GM18520 (cell line): ENCODE measurements around the gene ZNF629.
"Not testable (repeated sequence)": the region's sequence is repeated elsewhere in the genome, so short reads cannot be mapped to it uniquely, and the experiment has no call there.

Experiments
- ATAC-seq: cut with Tn5 transposase; IDR thresholded peaks from one replicate; pipeline ENCODE4 v1.9.1; 2021; ENCODE audit not compliant: unreplicated experiment

ZNF629 gene

DNA sequence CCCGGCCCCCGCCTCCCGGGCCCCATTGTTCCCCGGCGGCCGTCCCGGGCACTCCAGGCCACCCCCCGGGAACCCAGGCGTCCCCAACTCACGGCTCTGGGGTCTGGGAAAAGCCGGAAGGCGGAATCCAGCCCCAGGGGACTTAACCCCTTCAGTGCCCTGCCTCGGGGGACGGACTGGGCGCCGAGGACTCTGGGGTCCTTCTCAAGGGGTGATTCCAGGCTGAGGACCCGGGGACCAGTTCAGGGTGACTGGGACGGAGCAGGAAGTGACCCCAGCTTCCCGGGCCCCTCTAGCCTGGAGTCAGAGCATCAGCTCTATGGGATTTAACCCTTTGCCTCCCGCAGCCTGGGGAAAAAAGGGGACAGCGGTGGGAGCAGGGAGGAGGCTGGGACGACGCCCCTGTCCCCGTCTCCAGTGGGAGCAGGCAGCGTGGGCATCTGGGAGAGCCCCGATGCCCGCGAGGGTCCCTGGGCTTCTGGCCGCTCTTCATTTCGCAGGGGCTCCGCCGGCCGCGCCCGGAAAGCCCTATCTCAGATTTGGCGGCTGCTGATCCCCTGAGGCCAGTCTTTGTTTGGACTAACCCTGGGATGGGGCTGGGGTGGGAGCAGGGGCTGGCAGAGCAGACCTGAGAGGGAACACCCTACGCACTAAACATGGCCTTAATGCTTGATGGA is at the start of gene ZNF629:
TSS of gene ZNF629 (minus strand) at position 270 of the 677 bp plus-strand sequence. CDS start 2,723 bp downstream, outside the sequence.
- no peak for ATAC-seq

DNA sequence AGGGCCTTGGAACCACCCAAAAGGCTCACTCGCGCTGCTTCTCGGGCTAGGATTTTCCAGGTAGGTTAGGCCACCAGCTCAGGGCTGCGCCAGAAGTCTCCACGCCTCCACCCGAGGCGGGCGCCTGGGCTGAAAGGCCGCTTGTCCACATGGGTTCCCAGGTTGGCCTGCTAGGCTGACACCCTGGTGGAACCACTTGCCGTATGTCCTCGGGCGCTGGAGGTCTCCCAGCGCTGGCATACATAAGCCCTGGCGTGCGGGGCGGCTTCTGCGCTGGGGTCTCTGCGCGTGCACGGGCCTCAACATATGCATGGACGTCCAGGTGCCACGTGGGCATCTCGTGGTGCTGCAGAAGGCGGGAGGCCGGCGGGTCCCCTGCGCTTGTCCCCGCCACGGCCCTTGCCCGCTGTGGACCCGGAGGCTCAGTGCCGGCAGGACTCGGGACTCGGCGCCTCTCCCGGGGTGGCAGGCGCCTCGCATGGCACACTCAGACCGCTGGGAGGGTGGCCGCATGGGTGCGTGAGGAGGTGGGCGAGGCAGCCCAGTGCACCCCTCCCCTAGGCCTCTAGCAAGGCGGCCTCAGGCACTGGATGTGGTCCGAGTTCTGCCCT is 47.2 kb upstream of the ZNF629 start:
- no peak for ATAC-seq

DNA sequence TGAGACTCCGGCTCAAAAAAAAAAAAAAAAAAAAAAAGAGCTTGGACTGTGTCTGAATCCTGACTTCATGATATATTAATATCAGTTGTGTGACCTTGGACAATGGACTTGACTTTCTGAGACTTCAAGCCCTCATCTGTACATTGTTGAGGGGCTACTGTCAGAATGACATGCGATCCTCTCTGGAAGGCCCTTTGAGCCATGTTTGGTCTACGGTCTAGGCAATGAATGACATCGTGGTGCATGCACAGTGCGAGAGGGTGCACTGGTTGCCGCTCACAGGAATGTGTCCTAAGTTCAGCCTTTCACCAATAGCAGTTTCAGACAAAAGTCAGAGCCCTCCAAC is 43.0 kb upstream of the ZNF629 start:
- no peak for ATAC-seq

DNA sequence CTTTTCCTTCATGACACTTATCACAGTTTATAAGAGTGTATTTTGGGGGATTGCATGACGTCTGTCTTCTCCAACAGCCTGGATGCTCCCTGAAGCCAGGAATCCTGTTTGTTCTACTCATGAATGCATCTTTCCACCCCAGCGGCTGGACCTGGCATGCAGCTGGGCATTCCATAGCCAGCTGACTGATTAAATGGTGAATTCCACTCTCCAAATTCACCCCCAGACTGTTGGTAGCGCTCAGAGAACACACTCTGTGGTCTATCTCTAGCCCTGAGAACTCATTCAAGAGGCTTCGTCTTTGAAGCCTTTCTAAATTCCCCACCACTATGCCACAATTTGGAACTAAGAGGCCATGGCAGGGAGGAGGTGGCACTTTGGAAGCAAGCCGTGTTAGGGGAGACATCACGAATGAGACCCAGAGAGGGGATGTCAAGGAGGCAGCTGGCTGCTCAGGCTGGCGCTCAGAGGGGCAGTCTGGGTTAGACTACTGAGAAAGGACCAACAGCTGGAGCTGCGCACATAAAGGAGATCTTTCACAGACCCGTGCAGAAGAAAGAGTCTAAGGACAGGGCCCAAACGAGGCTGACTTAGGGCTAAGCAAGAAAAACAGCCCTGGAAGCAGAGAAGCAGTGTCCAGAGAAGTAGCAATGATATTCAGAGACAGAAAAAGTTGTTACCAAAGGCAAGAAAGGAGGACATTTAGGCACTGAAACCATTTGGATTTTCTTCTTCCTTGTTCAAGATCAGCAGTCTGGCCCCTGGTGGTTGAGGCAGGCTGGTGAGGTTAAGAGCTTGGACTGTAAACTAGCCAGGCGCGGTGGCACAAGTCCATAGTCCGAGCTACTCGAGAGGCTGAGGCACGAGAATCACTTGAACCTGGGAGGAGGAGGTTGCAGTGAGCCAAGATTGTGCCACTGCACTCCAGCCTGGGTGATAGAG is 42.4 kb upstream of the ZNF629 start:
- ATAC-seq = no peak

DNA sequence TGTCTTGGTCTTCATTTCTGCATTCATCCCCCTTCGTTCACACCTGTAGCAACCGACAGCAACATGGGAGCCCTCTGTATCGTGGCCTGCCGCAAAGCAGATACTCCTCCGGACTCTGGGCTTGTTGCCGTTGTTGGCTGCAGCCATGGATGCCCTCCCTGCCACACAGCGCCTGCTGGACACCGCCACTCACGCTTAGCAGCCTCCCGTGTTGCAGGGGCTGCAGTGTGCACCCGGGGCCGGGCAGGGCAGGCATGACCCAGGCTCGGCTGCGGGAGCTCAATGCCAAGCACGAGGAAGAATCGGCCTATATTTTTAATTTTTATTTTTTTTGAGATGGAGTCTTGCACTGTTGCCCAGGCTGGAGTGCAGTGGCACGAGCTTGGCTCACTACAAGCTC is 34.9 kb upstream of the ZNF629 start:
- no peak for ATAC-seq

DNA sequence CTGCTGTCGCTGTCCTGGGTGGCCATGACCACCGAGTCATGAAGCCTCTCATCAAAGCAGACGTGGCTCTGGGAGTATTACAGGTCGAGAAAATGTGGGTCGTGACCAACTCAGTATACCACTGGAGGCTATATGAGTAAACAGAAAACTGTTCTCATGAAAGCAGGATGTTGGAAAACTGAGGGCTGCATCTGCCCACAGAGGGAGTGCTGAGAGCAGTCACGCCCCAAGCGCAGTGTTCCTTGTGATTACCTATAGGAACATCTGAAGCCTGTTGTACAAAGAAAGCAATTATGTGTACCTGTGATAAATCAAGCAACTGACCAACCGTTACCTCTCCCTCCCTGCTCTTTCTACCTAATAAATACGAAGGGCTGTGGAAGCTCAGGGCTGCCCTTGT is 34.4 kb upstream of the ZNF629 start:
- ATAC-seq = not testable (repeated sequence)

DNA sequence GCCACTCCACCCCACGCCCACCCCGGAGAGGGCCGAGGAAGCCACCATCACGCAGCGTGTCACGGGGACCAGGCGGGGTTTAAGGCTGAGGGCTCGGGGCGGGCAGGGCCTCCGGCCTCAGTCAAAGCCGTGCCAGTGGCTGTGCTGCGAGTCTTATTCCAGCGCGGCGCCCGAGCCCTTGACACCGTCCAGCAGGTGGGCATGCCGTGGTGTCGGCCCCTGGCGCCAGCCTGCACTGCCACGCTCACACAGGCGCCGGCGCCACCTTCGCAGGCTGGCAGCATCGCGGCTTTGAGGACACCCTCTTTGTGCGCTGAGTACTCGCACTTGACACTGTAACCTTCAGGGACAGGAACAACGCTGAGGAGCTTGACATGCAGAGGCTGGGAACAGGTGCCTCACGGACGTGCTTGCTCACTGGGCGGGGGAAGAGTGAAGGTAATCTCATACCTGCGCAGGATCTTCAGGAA is 34.0 kb upstream of the ZNF629 start:
- ATAC-seq = no peak

DNA sequence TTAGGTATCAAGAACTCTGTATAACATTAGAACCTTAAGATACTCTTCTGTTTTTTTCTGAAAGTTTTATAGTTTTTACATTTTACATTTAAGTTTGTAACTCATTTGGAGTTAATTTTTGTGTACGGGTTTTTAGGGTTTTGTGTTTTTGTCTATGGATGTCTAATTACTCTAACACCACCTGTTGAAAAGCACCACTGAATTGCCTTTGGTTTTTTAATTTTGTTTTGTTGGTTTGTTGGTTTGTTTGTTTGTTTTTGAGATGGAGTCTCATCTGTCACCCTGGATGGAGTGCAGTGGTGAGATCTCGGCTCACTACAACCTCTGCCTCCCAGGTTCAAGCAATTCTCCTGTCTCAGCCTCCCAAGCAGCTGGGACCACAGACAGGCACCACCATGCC is 29.8 kb upstream of the ZNF629 start:
- no peak for ATAC-seq

DNA sequence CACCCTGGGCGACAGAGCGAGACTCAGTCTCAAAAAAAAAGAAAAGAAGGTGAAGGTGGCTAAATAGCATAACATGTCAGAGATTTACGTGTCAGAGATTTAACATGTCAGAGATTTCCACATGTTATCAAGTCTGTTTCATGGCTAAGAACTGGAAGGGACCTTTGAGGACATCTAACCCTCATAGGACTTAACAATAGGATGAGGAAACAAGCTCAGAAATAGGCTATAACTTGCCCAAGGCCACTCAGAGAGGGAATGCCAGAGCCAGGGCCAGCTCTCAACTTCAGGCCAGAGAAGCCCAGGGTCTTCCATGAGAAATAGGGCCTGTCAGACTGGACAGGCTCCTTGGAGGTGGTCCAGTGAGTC is 26.8 kb upstream of the ZNF629 start:
- no peak for ATAC-seq

DNA sequence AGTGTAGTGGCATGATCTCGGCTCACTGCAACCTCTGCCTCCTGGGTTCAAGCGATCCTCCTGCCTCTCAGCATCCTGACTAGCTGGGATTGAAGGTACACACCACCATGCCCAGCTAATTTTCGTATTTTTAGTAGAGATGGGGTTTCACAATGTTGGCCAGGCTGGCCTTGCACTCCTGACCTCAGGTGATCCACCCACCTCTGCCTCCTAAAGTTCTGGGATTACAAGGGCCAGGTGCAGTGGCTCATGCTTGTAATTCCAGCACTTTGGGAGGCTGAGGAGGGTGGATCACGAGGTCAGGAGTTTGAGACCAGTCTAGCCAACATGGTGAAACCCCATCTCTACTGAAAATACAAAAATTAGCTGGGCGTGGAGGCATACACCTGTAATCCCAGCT is 22.7 kb upstream of the ZNF629 start:
- not testable (repeated sequence) for ATAC-seq

DNA sequence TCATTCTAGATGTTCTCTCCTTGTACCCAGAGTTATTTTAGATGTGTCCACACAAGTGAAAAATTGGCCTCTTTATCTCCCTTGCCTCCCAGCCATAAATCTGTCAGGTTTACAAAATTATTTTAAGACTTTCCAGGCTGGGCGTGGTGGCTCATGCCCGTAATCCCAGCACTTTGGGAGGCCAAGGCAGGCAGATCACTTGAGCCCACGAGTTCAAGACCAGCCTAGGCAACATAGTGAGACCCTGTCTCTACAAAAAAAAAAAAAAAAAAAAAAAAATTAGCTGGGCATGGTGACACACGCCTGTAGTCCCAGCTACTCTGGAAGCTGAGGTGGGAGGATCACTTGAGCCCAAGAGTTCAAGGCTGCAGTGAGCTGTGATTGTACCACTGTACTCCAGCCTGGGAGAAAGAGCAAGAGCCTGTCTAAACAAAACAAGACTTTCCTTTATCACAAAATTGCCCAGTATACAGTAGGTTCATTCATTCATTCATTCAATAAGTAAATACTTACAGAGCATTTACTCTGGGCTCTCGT is 22.0 kb upstream of the ZNF629 start:
- not testable (repeated sequence) for ATAC-seq

DNA sequence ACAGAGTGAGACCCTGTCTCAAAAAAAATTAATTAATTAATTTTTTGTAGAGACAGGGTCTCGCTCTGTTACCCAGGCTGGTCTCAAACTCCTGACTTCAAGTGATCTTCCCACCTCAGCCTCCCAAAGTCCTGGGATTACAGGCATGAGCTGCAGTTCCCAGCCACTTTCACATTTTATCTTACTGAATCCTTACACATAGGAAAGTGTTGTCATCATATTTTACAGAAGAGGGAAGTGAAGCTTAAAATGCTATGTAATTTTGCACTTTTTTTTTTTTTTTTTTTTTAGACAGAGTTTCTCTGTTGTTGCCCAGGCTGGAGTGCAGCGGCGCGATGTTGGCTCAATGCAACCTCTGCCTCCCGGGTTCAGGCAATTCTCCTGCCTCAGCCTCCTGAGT is 21.1 kb upstream of the ZNF629 start:
- no peak for ATAC-seq

DNA sequence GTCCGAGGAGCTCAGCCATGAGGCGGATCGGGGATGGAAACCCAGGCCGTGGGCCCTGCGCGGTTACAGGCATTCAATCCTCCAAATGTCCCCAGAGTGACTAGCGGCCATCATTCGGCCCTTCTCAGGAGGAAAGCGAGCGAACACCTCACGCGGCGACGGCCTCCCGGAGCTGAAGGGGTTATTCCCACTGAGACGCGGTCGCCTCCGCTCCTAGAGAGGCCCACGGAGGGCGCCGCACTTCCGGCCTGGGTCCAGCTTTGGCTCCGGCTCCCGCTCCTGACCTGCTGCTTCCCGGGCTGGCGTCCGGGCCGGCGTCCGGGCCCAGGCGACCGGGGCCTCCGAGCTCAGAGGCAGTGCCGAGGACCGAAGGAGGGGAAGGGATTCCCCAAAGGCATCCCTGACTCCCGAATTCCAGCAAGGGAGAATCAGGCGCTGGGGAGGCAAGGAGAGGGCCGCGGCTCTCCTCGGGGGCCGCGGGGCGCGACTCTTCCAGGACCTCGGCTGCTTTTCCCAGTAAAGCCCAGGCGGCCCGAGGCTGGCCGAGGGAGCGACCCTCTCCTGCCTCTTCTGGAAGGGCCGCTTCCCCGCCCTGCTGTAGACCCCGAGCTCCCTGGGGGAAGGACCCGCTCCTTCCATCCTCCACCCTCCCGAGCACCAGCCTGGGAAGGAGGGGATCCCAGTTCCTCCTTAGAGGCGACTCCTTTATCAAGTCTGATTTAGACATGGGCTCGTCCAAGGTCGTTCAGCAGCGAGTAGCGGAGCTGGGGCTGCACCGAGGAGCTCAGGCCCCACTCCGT is 18.6 kb upstream of the ZNF629 start:
- ATAC-seq = no peak

DNA sequence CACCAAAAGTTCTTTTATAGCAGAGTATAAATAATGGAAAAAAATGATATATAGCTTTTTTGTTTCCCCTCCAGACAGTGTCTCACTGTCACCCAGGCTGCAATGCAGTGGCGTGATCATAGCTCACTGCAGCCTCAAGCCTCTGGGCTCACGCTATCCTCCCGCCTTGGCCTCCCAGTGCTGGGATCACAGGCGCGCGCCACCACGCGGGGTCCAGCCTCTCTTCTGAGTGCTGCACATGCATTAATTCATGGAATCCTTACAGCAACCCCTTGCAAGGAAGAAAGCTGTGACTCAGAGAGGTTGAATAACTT is 18.0 kb upstream of the ZNF629 start:
- no peak for ATAC-seq

DNA sequence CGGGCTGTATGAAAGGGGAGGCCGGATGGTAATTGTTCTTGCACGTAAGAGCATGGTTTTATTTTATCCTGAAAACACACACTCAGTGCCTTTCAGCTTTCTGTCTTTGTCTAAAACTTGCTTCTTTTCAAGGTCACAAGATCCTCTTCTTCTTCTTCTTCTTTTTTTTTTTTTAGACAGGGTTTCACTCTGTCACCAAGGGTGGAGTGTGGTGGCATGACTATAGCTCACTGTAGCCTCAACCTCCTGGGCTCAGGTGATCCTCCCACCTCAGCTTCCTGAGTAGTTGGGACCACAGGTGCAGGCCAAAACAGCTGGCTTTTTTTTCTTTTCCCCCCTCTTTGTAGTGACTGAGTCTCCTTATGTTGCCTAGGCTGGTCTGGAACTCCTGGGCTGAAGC is 15.9 kb upstream of the ZNF629 start:
- ATAC-seq = no peak

DNA sequence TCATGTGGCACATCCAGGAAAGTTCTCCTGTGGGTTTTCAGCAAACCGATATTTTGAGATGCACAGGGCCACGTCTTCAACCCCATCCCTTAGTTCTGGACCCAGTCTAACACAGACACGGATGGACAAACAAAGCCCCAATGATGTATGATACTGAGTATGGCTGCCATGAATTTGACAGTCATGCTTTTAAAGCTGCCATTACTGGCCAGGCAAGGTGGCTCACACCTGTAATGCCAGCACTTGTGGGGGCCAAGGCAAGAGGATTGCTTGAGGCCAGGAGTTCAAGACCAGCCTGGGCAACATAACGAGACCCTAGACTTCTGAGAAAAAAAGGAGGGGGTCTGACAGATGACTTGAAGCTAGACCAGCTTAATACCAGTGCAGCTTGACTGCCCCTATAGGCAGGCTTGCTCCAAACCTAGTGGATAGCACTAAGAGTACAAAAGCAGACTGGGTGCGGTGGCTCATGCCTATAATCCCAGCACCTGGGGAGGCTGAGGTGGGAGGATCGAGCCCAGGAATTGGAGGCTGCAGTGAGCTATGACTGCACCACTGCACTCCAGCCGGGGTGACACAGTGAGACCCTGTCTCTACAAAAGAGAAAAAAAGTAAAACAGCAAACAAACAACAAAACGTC is 10.8 kb upstream of the ZNF629 start:
- ATAC-seq = no peak

DNA sequence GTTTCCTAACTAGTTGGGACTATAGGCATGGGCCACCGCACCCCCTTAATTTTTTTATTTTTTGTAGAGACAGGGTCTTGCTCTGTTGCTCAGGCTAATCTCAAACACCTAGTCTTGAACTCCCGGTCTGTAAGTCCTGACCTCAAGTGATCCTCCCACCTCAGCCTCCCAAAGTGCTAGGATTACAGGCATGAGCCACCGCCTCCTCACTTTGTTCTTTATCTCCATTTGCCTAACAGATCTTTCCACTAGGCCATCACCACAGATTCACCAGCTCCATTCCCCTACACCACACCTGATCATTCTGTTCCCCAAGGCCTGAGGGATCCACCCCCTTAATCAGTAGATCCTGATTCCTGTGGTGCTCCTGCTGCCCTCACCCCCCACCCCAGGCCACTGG is 7.6 kb upstream of the ZNF629 start:
- ATAC-seq = no peak

DNA sequence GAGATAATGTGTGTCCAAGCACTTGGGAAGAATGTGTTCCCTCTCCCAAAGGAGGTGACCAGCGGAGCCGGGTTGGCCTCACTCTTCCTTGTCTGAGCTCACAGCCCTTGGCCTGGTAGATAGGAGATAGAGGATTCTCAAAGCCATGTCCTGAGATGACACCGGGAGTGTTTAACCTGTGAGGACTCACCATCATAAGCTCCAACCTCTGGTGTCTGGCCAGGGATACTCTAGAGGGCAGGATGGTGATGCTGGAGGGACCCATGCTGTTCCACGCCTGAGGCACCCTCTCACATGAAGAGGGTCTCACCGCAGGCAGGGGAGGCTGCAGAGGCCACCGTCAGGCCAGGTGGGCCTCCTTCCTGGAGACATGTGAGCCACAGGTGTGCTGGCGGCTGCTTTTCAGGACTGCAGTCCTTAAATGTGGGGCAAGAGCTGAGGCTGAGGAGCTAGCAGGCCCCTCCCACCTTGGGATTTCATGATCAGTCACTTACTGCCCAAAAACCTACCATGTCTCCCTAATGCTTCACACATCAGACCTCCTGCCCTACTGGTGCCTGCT is 6.6 kb upstream of the ZNF629 start:
- no peak for ATAC-seq

DNA sequence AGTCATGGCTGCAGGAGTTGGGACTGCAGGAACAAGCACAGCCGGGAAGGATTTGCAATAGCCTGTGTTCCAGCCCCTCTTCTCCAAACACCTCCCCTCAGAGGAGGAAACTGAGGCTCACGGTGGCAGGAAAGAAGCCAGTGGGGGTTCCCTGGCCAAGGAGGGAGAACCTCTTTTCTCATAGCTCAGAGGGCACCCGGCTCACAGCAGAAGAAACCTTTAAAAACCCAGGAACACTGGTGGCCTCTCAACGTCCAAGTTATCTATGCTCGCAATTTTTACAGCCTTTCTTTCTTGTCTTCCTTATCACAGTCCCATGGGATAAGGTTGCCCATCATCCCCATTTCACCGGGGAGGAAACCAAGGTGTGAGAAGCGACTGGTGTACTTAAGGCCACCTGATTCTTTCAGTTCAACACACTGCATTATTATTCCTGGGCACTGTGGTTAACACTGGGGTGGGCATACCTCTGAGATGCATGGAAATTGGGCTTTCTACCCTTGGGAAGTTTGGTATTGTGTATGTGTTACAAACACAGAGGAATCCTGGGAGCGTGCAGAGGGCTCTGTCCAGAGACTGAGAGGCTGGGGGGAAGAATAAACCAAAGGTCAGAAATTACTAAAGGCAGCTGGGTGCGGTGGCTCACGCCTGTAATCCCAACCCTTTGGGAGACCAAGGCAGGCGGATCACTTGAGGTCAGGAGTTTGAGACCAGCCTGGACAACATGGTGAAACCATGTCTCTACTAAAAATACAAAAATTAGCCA is 791 bp upstream of the ZNF629 start:
- no peak for ATAC-seq
